Fibroblast of lung (primary cell): Measurements from ENCODE around the gene TRPM3.

Experiments
- CTCF ChIP-seq, 2 donors: IDR thresholded peaks in 1 of 2; conservative IDR thresholded peaks in 1 of 2; 1 replicate in 1 of 2; 2 replicates in 1 of 2; pipeline ENCODE4 v1.5.1; 2011 to 2012; ENCODE audit warnings: low read length in 2 of 2, control low read depth in 1 of 2, inconsistent platforms in 1 of 2, low read depth in 1 of 2, mild to moderate bottlenecking in 1 of 2
- EZH2 ChIP-seq: IDR thresholded peaks from 2 replicates; pipeline ENCODE4 v1.5.1; 2012; ENCODE audit warnings: low read length, control low read depth, mild to moderate bottlenecking; ENCODE audit errors: missing control alignments

- TF ChIP-seq CTCF (conservative IDR thresholded peaks at IDR 0.05 in 1 of 2, IDR thresholded peaks at IDR 0.05 in 1 of 2; ENCODE audit: low read depth in 1 of 2, low read length in 2 of 2) (peak; percentile 73 to 81), EZH2 (no peak)
Observed at GRCh38 chr9:70602321-70603019, 519.0 kb downstream of the TRPM3 start.
